ENCODE results near the gene TNFRSF18.

DNA sequence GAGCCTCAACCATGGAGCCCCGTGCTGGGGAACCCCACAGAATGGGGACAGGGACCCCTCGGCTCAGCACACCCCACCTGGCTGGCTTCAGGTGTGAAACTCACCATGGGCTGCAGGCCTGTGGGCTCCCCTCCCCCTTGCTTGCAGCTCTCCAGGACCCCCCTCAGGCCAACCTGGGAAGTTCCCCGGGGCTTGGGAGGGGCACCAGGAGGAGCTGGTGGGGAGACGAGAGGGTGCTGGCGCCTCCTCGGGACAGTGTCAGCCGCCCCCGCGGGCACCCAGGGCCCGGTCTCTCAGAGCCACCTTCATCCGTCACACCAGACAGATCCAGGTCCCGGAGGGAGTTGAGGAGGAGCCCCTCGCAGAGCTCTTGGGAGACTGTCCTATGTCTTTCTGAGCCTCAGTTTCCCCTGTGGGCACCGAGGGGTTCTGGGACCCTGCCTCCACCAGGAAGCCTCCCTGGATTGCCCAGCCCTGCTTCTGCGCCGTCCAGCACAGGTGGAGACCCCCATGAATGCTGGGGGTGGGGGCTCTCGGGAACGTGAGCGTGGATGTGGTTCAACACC lies 657 bp upstream of the TNFRSF18 start:
- TF ChIP-seq CTCF (conservative IDR thresholded peaks at IDR 0.05): no peak
- TF ChIP-seq EZH2 (IDR thresholded peaks at IDR 0.05; ENCODE audit: low read depth): no peak

All from PC-9 (cell line).